ENCODE data around the gene TLE3.

The TLE3 gene

GRCh38 chr15:70077188-70078147 lies 20.2 kb downstream of the TLE3 start:
- Histone ChIP-seq H3K9ac (ENCODE audit: low read length) (no peak overlapping the region), H3K27ac (ENCODE audit: low read depth, low read length) (no peak overlapping the region), H3K79me2 (ENCODE audit: insufficient read depth, low read length) (peaks cover 4% of the 10 kb centered on the region; the same call in 1 of the 2 replicates), H3K9me3 (ENCODE audit: insufficient read depth, low read length) (no peaks in the 10 kb centered on the region), H3F3A (ENCODE audit: insufficient read depth) (no peaks in the 10 kb centered on the region), H3K9me2 (replicated peaks; ENCODE audit: insufficient read depth, low read length) (no peaks in the 10 kb centered on the region), H3K27me3 (ENCODE audit: low read length) (no peaks in the 10 kb centered on the region), H3K4me2 (ENCODE audit: low read depth, low read length, poor library complexity, severe bottlenecking) (no peak overlapping the region), H2AFZ (ENCODE audit: low read depth, low read length, severe bottlenecking) (no peak overlapping the region), H4K20me1 (ENCODE audit: low read depth, low read length) (no peaks in the 10 kb centered on the region), H3K4me3 (ENCODE audit: insufficient read depth, low read length, poor library complexity, severe bottlenecking) (no peak overlapping the region), H3K36me3 (ENCODE audit: low read length) (peaks cover 4% of the 10 kb centered on the region; the same call in 1 of the 2 replicates)
- TF ChIP-seq CTCF (IDR thresholded peaks at IDR 0.05; ENCODE audit: insufficient read depth, low read length, poor library complexity, severe bottlenecking) (no peak), EZH2phosphoT487 (conservative IDR thresholded peaks at IDR 0.05; ENCODE audit: low read length) (no peak)

- peaks cover 4% of the 10 kb centered on the region; the same call in 1 of the 2 replicates for H3K79me2 ChIP-seq (ENCODE audit: insufficient read depth, low read length)
- no peaks in the 10 kb centered on the region for H3K27me3 ChIP-seq (ENCODE audit: low read length)
- peaks cover 4% of the 10 kb centered on the region; the same call in 1 of the 2 replicates for H3K36me3 ChIP-seq (ENCODE audit: low read length)
- no peaks in the 10 kb centered on the region for H3F3A ChIP-seq (ENCODE audit: insufficient read depth)
- no peak overlapping the region for H3K27ac ChIP-seq (ENCODE audit: low read depth, low read length)
- H2AFZ ChIP-seq (ENCODE audit: low read depth, low read length, severe bottlenecking), result no peak overlapping the region
- no peaks in the 10 kb centered on the region for H3K9me2 ChIP-seq (replicated peaks; ENCODE audit: insufficient read depth, low read length)
- no peak overlapping the region for H3K4me2 ChIP-seq (ENCODE audit: low read depth, low read length, poor library complexity, severe bottlenecking)
- TF ChIP-seq EZH2phosphoT487 (conservative IDR thresholded peaks at IDR 0.05; ENCODE audit: low read length), result no peak
- TF ChIP-seq CTCF (IDR thresholded peaks at IDR 0.05; ENCODE audit: insufficient read depth, low read length, poor library complexity, severe bottlenecking), result no peak
- H3K9ac ChIP-seq (ENCODE audit: low read length), result no peak overlapping the region
- no peak overlapping the region for H3K4me3 ChIP-seq (ENCODE audit: insufficient read depth, low read length, poor library complexity, severe bottlenecking)
- H4K20me1 ChIP-seq (ENCODE audit: low read depth, low read length), result no peaks in the 10 kb centered on the region
- no peaks in the 10 kb centered on the region for H3K9me3 ChIP-seq (ENCODE audit: insufficient read depth, low read length)
These were observed 23.3 kb downstream of the TLE3 start for GRCh38 chr15:70074380-70074779.

GRCh38 chr15:70072479-70072878 lies 25.2 kb downstream of the TLE3 start:
- Histone ChIP-seq H3K4me2 (ENCODE audit: low read depth, low read length, poor library complexity, severe bottlenecking) (no peak overlapping the region), H3K79me2 (ENCODE audit: insufficient read depth, low read length) (no peaks in the 10 kb centered on the region), H3K4me3 (ENCODE audit: insufficient read depth, low read length, poor library complexity, severe bottlenecking) (no peak overlapping the region), H3K9me3 (ENCODE audit: insufficient read depth, low read length) (no peaks in the 10 kb centered on the region), H3K9ac (ENCODE audit: low read length) (no peak overlapping the region), H3K27ac (ENCODE audit: low read depth, low read length) (no peak overlapping the region), H3K27me3 (ENCODE audit: low read length) (no peaks in the 10 kb centered on the region), H3K36me3 (ENCODE audit: low read length) (peaks cover 7% of the 10 kb centered on the region; the same call in 1 of the 2 replicates), H3F3A (ENCODE audit: insufficient read depth) (no peaks in the 10 kb centered on the region), H2AFZ (ENCODE audit: low read depth, low read length, severe bottlenecking) (no peak overlapping the region), H3K9me2 (replicated peaks; ENCODE audit: insufficient read depth, low read length) (no peaks in the 10 kb centered on the region), H4K20me1 (ENCODE audit: low read depth, low read length) (no peaks in the 10 kb centered on the region)
- TF ChIP-seq CTCF (IDR thresholded peaks at IDR 0.05; ENCODE audit: insufficient read depth, low read length, poor library complexity, severe bottlenecking) (no peak), EZH2phosphoT487 (conservative IDR thresholded peaks at IDR 0.05; ENCODE audit: low read length) (no peak)
